ENCODE results near the gene FAM161B. TPM values are rescaled to one million over a fixed set of nuclear protein-coding genes. Genes with fewer than 3 reads are reported as not detected.

The FAM161B gene
- total and polyA plus RNA-seq, 2 of the 8 experiments (the other 6 are each of a cell fraction or from before 2014, with no cell fraction given): 0.14 to 0.32 TPM

GRCh38 chr14:73944432-73945158 lies 5.3 kb downstream of the FAM161B start:
- no peak overlapping the region for H3K18ac ChIP-seq (ENCODE audit: extremely low read depth, low read length)
- ChIA-PET CTCF (ENCODE audit: partially characterized antibody) (interaction anchor here (0.6 to 2.3 kb wide), 3 partner anchors 9 to 153 kb away, joined by 3 to 12 read pairs (median 4); no protein-coding TSS in a partner anchor), POLR2A (ENCODE audit: partially characterized antibody) (no interaction called here)
- FAIRE-seq (no peak), DNase-seq (ENCODE audit: low read depth in 1 of 2, low spot score in 2 of 2) (no peak)
- H3K27me3 ChIP-seq (replicated peaks in 1 of 4; ENCODE audit: control insufficient read depth in 3 of 4, extremely low read depth in 1 of 4, insufficient read depth in 3 of 4, low read length in 3 of 4): no peaks in the 10 kb centered on the region
- H3K79me2 ChIP-seq (ENCODE audit: control insufficient read depth in 1 of 2, insufficient read depth in 2 of 2, low read length in 2 of 2): no peaks in the 10 kb centered on the region
- H3K4me1 ChIP-seq (replicated peaks in 1 of 4; ENCODE audit: control insufficient read depth in 3 of 4, insufficient read depth in 4 of 4, low read length in 3 of 4): no peaks in the 10 kb centered on the region
- H3K79me1 ChIP-seq (ENCODE audit: low read depth, low read length): no peaks in the 10 kb centered on the region
- no peak overlapping the region for H2AK5ac ChIP-seq (ENCODE audit: low read depth, low read length)
- H2BK15ac ChIP-seq (ENCODE audit: low read length): no peak overlapping the region
- 94% methylated on average over 16 of the region's 17 CpGs; no CpG with 5 or more reads in 1 of the 2 experiments for WGBS, 2 experiments (ENCODE audit: extremely low coverage in 1 of 2, insufficient coverage in 1 of 2, insufficient read length in 1 of 2, insufficient replicate concordance in 2 of 2, low coverage in 1 of 2, low lambda C conversion rate in 2 of 2, missing lambda C conversion rate in 1 of 2)
- no peak overlapping the region for H3K56ac ChIP-seq (replicated peaks; ENCODE audit: insufficient read length, low read depth, low read length)
- no peak overlapping the region for H2AFZ ChIP-seq (ENCODE audit: low read length)
- no peaks in the 10 kb centered on the region for H3K23me2 ChIP-seq (ENCODE audit: low read depth, low read length)
- H3K9me3 ChIP-seq (ENCODE audit: insufficient read depth in 2 of 2, low read depth in 1 of 2, low read length in 1 of 2): no peaks in the 10 kb centered on the region
- no peak overlapping the region for H2BK5ac ChIP-seq (ENCODE audit: low read depth, low read length)
- no peak overlapping the region for H3K4ac ChIP-seq (replicated peaks; ENCODE audit: insufficient read length, low read depth, low read length)
- no peak overlapping the region for H3K4me2 ChIP-seq (ENCODE audit: insufficient read depth in 1 of 2, low read depth in 2 of 2, low read length in 2 of 2)
- peak overlapping the region; percentile 57; the same call in 1 of the 2 replicates for H4K8ac ChIP-seq (ENCODE audit: extremely low read depth, insufficient read depth, low read length)
- no peak overlapping the region for H3K23ac ChIP-seq (ENCODE audit: insufficient read length)
- no peak overlapping the region for H4K5ac ChIP-seq (ENCODE audit: insufficient read length, low read depth, low read length)
- no peak overlapping the region for H3K9ac ChIP-seq (replicated peaks in 1 of 4; ENCODE audit: extremely low read depth in 1 of 4, low read depth in 3 of 4, low read length in 3 of 4)
- no peak overlapping the region for H4K91ac ChIP-seq (replicated peaks; ENCODE audit: insufficient read length, low read length)
- H4K20me1 ChIP-seq (replicated peaks in 1 of 2; ENCODE audit: control insufficient read depth in 1 of 2, insufficient read depth in 2 of 2, low read length in 2 of 2): no peaks in the 10 kb centered on the region
- no peaks in the 10 kb centered on the region for H3K36me3 ChIP-seq (ENCODE audit: control insufficient read depth in 2 of 4, insufficient read depth in 4 of 4, low read length in 3 of 4)
- no peak overlapping the region for H2BK12ac ChIP-seq (ENCODE audit: low read depth, low read length)
- H3K27ac ChIP-seq (ENCODE audit: low read depth, low read length): no peak overlapping the region
- no peak overlapping the region for H2BK20ac ChIP-seq (ENCODE audit: low read length)
- H3K14ac ChIP-seq (ENCODE audit: insufficient read length): no peak overlapping the region
- H2BK120ac ChIP-seq (replicated peaks; ENCODE audit: low read depth, low read length): no peak overlapping the region
- H3K4me3 ChIP-seq (ENCODE audit: extremely low read depth in 1 of 4, insufficient read depth in 2 of 4, low read depth in 3 of 4, low read length in 4 of 4): no peak overlapping the region
- no peak for TF ChIP-seq SAP30 (IDR thresholded peaks at IDR 0.05; ENCODE audit: insufficient read depth, insufficient replicate concordance, low read length)
- no peak for TF ChIP-seq NRF1 (IDR thresholded peaks at IDR 0.05; ENCODE audit: low read depth, low read length)
- TF ChIP-seq NANOG (IDR thresholded peaks at IDR 0.05; ENCODE audit: insufficient read depth, low read depth, low read length, poor library complexity, severe bottlenecking): no peak
- no peak for TF ChIP-seq KDM5A (IDR thresholded peaks at IDR 0.05; ENCODE audit: low read length)
- no peak for TF ChIP-seq CTBP2 (IDR thresholded peaks at IDR 0.05; ENCODE audit: borderline replicate concordance, insufficient read depth, insufficient read length, low read length)
- TF ChIP-seq MAFK (IDR thresholded peaks at IDR 0.05; ENCODE audit: low read depth, low read length): no peak
- TF ChIP-seq POLR2AphosphoS5 (IDR thresholded peaks at IDR 0.05; ENCODE audit: low read depth, low read length): no peak
- no peak for TF ChIP-seq ASH2L (IDR thresholded peaks at IDR 0.05; ENCODE audit: low read length)
- TF ChIP-seq GABPA (IDR thresholded peaks at IDR 0.05; ENCODE audit: borderline replicate concordance, insufficient read depth, low read length): no peak
- TF ChIP-seq RFX5 (IDR thresholded peaks at IDR 0.05; ENCODE audit: borderline replicate concordance, low read depth, low read length): no peak
- TF ChIP-seq CREB1 (IDR thresholded peaks at IDR 0.05): no peak
- no peak for TF ChIP-seq JUND (IDR thresholded peaks at IDR 0.05; ENCODE audit: low read length)
- TF ChIP-seq MAX (IDR thresholded peaks at IDR 0.05): no peak
